Prostate gland (tissue), 2 donors: ENCODE data around the gene UPF2. TPM values are rescaled to one million over a fixed set of nuclear protein-coding genes. Genes with fewer than 3 reads are reported as not detected.

ENCODE experiments used
- DNase-seq: peaks from one replicate; pipeline ENCODE4 v3.0.0-alpha.2; 2019; ENCODE audit warnings: low spot score
- H3K27ac ChIP-seq, 2 donors: fragments of 200-600 bp; sonication (generic); 2 replicates each; pipeline ENCODE4 v1.5.1; 2017 to 2019
- H3K27me3 ChIP-seq: fragments of 200-600 bp; sonication (generic); replicated peaks from 2 replicates; pipeline ENCODE4 v1.5.1; 2019; ENCODE audit not compliant: insufficient read depth
- H3K36me3 ChIP-seq, 2 donors: fragments of 200-600 bp; sonication (generic); 1 replicate in 1 of 2; 2 replicates in 1 of 2; pipeline versions ENCODE4 v1.5.1 to v1.8.1; 2017 to 2019
- H3K4me1 ChIP-seq: fragments of 200-600 bp; sonication (generic); replicated peaks from 2 replicates; pipeline ENCODE4 v1.5.1; 2019
- H3K4me3 ChIP-seq, 2 donors: fragments of 200-600 bp; sonication (generic); 2 replicates each; pipeline ENCODE4 v1.5.1; 2017 to 2019
- H3K9me3 ChIP-seq: fragments of 200-600 bp; sonication (generic); 2 replicates; pipeline ENCODE4 v1.5.1; 2017
- POLR2A ChIP-seq: fragments of 450-650 bp; IDR thresholded peaks from one replicate; pipeline ENCODE4 v1.6.1; 2016; ENCODE audit warnings: antibody characterized with exemption, mild to moderate bottlenecking
- POLR2AphosphoS5 ChIP-seq: sonication (generic); formaldehyde crosslinking; IDR thresholded peaks from one replicate; pipeline ENCODE4 v1.6.1; 2017; ENCODE audit warnings: antibody characterized with exemption
- WGBS: methylation state at CpG from one replicate; pipeline ENCODE4 v1.1.5; 2018; 5-methylcytosine and 5-hydroxymethylcytosine counted together
- intact Hi-C: fragments of 100-400 bp; cut with DNase I; formaldehyde crosslinking; loops from one replicate; pipeline ENCODE4 v1.14.2; 2022
- total RNA-seq, 2 donors: library from RNA; depleted of rRNA; stranded (reverse); fragments of >200 nt; gene quantifications; one replicate each; pipeline ENCODE4 v1.1.0, GENCODE V29; 2016
- TF ChIP-seq, protein P1 (sequence below), 4 experiments: fragments of 200-600 bp in 2 of 4; fragments of 450-650 bp in 2 of 4; sonication (generic) in 2 of 4; IDR thresholded peaks; 1 replicate in 3 of 4; 2 replicates in 1 of 4; pipeline ENCODE4 v1.5.1; 2016 to 2019; ENCODE audit warnings: antibody characterized with exemption in 4 of 4, mild to moderate bottlenecking in 2 of 4, moderate library complexity in 2 of 4

The UPF2 gene
- total RNA-seq, 2 donors from 2014 or later = 21.4 to 31.7 TPM

DNA sequence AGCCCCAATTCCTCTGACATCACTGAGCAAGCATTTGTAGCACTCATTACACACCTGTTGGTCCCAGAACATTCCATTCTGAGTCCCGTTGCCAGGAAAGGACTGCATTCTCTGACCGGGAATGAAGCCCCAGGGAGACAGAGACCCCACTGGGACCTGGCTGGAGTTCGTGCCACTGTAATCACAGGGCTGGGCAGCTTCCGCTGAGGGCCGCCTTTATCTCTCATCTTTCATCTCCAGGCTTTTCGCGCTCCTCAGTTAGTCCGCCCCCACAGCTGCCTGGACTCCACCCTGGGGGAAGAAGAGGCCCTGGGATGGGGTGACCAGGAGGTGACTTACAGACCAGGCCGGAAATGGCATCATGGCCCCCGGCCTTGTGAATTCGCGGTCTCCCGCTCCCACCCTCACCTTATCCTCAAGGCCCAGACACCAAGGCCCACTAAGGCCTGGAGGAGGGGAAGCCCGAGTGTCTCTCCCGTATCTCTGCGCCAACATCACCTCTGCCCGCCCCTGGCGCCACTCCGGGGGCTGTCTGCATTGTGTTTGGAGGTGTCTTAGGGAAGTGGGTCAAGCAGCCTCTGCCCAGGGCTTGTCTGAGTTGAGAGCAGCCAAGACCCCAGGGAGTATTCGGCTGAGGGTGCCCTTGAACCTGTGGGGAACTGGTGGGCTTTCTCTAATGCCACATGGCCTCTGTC is 144.1 kb downstream of the UPF2 start:
- intact Hi-C loops = no loop called here
- H3K9me3 ChIP-seq = no peaks in the 10 kb centered on the region
- no peak overlapping the region for H3K27ac ChIP-seq
- H3K4me3 ChIP-seq = no peak overlapping the region
- H3K27me3 ChIP-seq = no peaks in the 10 kb centered on the region
- DNase-seq = peak; percentile 44
- 69% methylated on average over 20 of the region's 20 CpGs for WGBS
- no peaks in the 10 kb centered on the region for H3K36me3 ChIP-seq
- TF ChIP-seq POLR2A (no peak), POLR2AphosphoS5 (peak; percentile 34)
- no peaks in the 10 kb centered on the region for H3K4me1 ChIP-seq

DNA sequence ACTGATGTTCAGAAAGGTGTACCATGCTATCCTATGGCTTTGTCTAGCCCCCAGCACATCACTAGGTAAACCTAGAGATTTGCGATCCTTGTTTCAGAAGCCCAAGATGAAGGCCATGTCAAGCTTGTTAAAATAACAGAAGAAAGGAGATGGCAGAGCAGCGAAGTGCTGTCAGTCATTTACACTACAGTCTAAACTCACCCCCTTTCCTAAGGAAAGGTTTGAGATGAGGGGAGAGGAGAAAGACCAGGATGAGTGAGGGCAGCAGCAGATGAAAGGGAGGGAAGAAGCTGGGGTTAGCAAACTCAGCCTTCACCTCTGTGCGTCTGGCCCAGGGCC is 144.6 kb downstream of the UPF2 start:
- TF ChIP-seq POLR2AphosphoS5 (no peak), POLR2A (no peak)
- TF ChIP-seq, protein P1, sequence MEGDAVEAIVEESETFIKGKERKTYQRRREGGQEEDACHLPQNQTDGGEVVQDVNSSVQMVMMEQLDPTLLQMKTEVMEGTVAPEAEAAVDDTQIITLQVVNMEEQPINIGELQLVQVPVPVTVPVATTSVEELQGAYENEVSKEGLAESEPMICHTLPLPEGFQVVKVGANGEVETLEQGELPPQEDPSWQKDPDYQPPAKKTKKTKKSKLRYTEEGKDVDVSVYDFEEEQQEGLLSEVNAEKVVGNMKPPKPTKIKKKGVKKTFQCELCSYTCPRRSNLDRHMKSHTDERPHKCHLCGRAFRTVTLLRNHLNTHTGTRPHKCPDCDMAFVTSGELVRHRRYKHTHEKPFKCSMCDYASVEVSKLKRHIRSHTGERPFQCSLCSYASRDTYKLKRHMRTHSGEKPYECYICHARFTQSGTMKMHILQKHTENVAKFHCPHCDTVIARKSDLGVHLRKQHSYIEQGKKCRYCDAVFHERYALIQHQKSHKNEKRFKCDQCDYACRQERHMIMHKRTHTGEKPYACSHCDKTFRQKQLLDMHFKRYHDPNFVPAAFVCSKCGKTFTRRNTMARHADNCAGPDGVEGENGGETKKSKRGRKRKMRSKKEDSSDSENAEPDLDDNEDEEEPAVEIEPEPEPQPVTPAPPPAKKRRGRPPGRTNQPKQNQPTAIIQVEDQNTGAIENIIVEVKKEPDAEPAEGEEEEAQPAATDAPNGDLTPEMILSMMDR (IDR thresholded peaks at IDR 0.05) = no peak
- no peak for DNase-seq
- intact Hi-C loops = no loop called here
- Histone ChIP-seq H3K4me1 (no peaks in the 10 kb centered on the region), H3K27ac (no peak overlapping the region), H3K27me3 (no peaks in the 10 kb centered on the region), H3K36me3 (no peaks in the 10 kb centered on the region), H3K4me3 (no peak overlapping the region), H3K9me3 (no peaks in the 10 kb centered on the region)
- WGBS = 50% methylated on average over 3 of the region's 3 CpGs

DNA sequence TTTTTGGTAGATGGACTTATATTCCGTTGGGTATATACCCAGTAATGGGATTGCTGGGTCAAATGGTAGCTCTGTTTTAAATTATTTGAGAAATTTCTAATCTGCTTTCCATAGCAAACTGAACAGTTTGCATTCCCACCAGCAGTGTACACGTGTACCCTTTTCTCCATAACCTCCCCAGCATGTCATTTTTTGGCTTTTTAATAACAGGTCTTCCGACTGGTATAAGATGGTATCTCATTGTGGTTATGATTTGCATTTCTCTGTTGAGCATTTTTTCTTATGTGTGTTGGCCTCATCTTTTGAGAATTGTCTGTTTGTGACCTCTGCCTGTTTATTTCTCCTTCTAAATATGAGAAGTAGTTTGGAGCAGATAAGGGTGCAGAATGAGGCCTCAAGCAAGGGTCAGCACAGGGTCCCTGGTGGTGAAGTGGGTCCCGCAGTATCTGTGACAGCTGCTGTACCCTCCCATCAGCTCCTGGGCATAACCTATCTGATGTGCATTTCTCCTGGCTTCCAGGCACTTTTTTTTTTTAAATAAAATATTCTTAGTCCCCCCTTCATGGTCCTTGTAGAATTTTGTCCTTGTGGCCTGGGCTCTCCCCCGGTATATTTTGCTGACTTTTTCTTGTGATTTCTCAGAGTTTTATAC is 145.9 kb downstream of the UPF2 start:
- TF ChIP-seq POLR2AphosphoS5 (no peak), POLR2A (no peak)
- TF ChIP-seq, protein P1 (IDR thresholded peaks at IDR 0.05) = no peak
- no peak overlapping the region for H3K27ac ChIP-seq
- H3K4me3 ChIP-seq = no peak overlapping the region
- H3K4me1 ChIP-seq = no peaks in the 10 kb centered on the region
- intact Hi-C loops = no loop called here
- no peaks in the 10 kb centered on the region for H3K36me3 ChIP-seq
- WGBS = 78% methylated on average over 5 of the region's 5 CpGs
- H3K9me3 ChIP-seq = no peaks in the 10 kb centered on the region
- no peak for DNase-seq
- no peaks in the 10 kb centered on the region for H3K27me3 ChIP-seq

DNA sequence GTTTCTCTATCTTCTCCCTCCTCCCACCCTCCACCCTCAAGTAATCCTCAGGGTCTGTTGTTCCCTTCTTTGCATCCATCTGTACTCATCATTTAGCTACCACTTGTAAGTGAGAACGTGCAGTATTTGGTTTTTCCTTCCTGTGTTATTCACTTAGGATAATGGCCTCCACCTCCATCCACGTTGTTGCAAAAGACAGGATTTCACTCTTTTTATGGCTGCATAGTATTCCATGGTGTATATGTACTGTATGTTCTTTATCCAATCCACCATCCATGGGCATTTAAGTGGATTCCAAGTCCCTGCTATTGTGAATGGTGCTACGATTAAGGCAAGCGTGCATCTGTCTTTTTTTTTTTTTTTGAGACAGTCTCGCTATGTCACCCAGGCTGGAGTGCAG is 147.0 kb downstream of the UPF2 start:
- WGBS = 95% methylated on average over 5 of the region's 5 CpGs
- no peak overlapping the region for H3K27ac ChIP-seq
- H3K27me3 ChIP-seq = no peaks in the 10 kb centered on the region
- DNase-seq = no peak
- no peaks in the 10 kb centered on the region for H3K9me3 ChIP-seq
- no peaks in the 10 kb centered on the region for H3K4me1 ChIP-seq
- H3K36me3 ChIP-seq = no peaks in the 10 kb centered on the region
- no peak overlapping the region for H3K4me3 ChIP-seq
- intact Hi-C loops = no loop called here
- TF ChIP-seq POLR2A = no peak
- no peak for TF ChIP-seq POLR2AphosphoS5
- TF ChIP-seq, protein P1 (IDR thresholded peaks at IDR 0.05) = no peak

DNA sequence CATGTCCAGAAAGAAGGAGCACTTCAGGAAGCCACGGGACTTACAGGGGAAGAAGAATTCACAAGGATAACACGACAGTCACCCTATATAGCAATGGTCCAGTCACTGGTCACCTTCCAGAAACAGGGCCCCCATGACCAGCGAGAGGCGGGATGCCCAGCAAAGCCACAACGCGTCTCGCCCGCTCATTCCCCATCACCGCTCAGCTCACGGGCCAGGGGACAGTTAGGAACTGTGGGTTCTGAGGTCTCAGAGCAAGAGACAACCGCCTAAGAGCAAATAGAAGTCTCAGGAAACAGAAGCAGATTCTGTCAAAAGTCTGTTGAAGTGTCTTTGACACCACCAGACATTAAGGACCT is 147.5 kb downstream of the UPF2 start:
- intact Hi-C loops = no loop called here
- no peak for DNase-seq
- WGBS = 95% methylated on average over 11 of the region's 11 CpGs
- H3K4me3 ChIP-seq = no peak overlapping the region
- H3K27me3 ChIP-seq = no peaks in the 10 kb centered on the region
- H3K27ac ChIP-seq = no peak overlapping the region
- H3K4me1 ChIP-seq = no peaks in the 10 kb centered on the region
- H3K36me3 ChIP-seq = no peaks in the 10 kb centered on the region
- TF ChIP-seq, protein P1 (IDR thresholded peaks at IDR 0.05) = no peak
- no peak for TF ChIP-seq POLR2AphosphoS5
- TF ChIP-seq POLR2A = no peak
- no peaks in the 10 kb centered on the region for H3K9me3 ChIP-seq
